ENCODE results near the gene CDH4.
A peak's percentile ranks its signal among the peaks of the same experiment; 100 is the strongest.
"Not testable (repeated sequence)": the region's sequence is repeated elsewhere in the genome, so short reads cannot be mapped to it uniquely, and the experiment has no call there.

The CDH4 gene

GRCh38 chr20:61963885-61964674 is 712.0 kb downstream of the CDH4 start:
- DNase-seq, result no peak

DNA sequence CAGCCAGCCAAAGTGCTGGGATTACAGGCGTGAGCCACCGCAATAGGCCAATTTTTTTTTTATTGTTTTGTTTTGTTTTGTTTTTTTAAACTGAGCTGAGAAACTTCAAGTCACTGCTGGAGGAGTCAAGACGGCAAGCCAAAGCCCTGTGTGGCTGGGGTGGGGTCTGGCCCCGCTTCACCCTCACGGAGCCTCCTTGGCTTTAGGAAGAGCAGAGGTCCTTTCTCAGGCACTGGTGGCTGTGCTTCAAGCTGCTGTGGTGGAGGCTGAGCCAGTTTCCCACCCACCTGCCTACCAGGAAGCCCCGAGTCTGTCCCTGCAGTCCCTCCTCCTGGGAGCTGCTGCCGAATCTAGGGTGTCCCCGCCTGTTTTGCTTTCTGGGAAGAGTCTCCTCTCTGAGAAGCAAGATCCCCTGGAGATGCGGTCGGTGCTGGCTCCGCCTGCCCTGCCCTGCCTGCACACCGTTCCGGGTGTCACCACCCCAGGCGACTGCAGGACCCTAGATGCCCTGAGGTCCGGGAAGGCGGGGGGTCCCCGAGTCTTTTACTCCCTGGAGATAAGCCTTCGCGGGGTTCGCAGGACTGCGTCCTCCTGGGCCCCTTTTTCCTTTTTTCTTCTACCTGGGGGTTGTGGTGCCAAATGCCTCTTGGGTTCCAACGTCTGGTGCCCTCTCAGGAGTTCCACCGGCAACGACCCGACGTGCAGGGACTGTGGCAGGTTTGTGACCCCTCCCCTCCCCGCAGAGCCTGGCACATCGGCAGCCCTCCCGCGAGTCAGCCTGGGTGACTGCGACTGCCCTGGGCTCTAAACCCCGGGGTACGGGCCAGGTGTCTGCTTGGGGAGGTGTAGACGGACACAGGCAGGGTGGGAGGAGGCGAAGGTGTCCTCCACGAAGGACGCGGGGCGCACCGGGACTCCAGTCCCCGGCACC is 712.9 kb downstream of the CDH4 start:
- DNase-seq, result no peak

DNA sequence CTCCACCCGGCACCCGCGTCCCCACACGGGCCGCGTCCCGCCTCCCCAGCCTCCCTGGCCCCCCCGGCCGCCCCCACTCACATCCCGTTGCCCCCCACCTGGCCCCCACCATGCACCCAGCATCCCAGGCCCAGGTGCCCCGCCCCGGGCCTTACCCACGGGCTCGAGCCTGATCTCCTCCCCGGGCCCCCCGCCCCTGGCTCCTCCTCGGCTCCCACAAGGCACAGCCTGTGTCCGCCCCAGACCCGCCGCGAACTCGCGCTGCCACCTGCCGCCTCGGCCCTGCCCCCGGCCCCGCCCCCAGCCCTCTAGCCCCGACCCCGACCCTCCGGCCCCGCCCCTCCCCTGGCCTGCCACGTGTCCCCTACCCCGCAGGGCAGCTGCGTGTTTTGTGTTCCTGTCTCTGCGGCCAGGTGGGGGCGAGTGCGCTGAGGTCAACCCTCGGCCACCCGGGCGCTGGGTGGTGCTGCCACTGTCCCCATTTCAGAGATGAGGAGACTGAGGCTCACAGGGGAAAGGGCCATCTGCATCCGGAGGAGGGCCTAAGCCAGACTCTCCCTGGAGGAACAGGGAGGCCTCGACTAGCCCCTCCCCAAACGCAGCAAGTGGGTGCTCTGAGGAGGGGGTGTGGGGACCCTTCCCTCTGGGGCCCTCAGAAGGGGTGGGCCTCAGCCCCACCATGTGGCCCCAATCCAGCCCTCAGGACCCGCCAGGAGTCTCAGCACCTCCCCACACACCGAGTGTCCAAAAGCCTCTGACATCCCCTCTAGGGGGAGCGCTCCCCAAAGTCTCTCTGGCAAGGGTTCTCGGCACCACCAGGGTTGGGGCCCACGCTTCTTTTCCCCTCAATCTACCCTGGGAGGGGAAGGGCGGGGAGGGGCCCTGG is 713.8 kb downstream of the CDH4 start:
- DNase-seq, result peak; percentile 5

DNA sequence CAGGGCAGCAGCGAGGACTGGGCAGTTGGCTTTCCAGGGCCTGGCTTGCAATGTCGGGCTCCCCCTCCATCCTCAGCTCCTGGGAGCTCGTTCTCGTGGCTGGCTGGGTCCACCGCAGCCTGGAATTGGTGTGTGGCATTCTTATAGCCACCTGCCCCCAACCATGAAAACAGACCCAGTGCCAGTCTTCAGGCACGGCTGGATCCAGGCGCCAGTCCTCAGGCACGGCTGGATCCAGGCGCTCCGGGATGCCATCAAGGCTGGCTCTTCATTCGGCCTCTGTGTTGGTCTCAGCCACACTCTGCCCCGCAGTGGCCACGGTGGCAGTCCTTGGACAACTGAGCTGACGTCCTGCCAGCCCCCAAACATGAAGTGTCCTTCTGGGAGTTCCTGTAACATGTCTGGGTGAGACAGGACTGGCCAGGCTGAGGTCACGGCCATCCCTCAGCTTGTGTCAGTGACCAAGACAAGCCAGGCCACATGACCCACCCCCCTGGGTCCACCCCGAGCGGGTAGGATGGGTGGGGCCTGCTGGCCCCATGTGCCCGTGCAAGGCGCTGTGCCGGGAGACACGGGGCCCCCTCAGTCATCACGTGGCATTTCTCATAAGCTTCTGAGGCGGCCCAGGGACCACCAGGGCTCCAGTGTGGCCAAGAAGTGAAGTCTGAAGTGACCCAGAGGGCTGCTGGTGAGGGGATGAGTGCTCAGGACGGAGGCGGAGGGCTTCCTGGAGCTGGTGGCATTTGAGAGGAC is 714.6 kb downstream of the CDH4 start:
- DNase-seq, result no peak

- DNase-seq, result no peak
Measured at GRCh38 chr20:61967300-61967699, 715.2 kb downstream of the CDH4 start.

DNA sequence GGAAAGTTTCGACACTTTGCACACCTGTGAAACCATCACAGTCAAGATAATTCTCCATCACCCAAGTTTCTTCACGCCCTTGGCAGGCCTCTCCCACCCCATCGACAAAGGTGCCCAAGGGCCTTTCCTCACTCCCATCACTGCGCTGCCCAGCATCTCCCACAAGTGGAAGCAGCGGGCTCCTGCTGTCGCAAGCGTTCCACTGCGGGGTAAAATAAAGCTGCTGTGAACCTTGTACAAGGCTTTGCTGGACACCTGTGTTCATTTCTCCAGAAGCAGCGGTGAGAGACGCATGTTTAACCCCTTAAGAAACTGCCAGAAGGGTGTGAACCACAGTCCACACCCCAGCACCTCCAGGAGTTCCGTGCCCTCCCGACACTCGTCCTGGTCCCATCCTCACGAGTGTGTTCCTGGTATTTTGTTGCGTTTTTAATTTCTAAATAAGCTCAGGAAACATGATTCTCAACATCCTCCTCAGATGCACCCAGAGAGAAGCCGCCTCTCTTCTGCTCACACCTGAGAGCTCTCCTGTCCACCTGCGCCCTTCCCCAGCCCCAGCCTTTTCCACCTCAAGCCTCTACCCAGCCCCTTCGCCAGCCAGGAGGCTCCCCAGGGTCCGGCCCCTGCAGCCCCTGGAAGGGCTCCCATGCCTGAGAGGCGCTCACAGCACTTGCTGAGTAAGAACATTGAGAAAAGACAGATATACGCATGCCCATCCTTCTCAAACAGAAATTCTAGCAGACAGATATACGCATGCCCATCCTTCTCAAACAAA is 716.2 kb downstream of the CDH4 start:
- DNase-seq, result no peak

DNA sequence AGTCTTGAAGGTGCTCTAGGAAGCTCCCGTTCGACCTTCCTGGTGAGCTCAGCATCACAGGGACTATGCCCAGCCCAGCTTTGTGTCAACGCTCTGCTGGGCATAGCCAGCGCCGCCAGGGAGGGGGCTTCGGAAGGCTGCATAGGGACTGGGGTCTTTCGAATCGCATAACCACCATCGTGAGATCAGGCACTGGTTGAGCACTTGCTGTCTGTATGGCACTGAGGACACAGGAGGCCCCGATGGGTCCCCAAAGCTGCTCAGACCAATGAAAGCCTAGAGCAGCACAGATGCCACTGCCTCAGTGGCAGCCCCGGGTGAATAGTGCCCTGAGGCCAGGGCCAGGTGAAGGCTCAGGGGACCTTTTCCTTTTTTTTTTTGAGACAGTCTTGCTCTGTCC is 716.9 kb downstream of the CDH4 start:
- no peak for DNase-seq

DNA sequence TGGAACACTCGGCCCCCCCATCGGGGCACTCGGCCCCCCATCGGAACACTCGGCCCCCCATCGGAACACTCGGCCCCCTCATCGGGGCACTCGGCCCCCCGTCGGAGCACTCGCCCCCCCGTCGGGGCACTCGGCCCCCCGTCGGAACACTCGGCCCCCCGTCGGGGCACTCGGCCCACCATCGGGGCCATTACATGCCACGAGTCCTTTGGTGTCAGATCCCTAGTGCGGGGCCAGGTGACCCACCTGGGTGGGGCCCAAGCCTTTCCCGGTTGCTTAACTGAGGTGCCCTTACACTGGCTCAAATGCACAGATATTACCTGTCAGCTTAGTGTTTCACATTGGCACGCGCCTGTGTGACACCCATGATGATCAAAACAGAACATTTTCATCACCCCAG is 717.7 kb downstream of the CDH4 start:
- no peak for DNase-seq

GRCh38 chr20:61970357-61970756 is 718.3 kb downstream of the CDH4 start:
- DNase-seq, result no peak

GRCh38 chr20:61971595-61971994 is 719.5 kb downstream of the CDH4 start:
- DNase-seq, result not testable (repeated sequence)

DNA sequence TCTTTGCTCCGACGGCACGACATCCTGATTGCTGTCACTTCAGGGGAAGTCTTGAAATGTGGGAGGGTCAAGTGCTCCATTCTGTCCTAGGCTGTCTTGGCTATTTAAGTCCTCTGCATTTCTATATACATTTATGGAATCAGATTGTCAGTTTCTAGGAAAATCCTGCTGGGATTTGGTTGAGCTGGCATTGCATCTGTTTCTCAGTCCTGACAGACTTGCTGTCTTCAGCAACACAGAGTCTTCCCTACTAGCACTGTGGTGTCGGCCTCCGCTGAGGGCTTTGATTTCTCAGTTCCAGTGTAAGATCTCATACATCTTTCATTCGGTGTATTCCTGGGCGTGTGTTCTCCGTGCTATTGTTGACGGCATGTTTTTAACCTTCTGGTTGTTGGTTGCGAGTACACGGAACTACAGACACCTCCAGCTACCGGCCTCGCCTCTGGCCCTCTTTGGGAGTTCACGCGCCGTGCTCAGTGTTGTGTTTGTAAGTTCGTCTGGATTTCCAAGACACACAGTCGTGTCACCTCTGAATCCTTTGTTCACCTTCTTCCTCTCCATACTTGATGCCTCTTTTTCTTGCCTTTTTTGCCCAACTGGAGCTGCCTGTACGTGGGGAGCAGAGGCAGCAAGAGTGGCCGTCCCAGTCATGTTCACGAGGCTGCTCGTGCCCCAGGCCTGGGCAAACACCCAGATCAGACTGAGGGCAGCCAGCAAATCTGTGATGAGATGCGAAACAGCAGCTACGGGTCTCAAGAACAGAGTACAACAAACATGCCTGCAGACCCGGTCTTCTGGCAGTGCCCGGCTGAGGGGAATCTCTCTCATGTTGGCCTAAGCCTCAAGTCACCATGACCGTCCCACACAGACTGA is 720.8 kb downstream of the CDH4 start:
- DNase-seq, result no peak

- no peak for DNase-seq
Measured at GRCh38 chr20:61973515-61974356, 721.7 kb downstream of the CDH4 start.

- no peak for DNase-seq
Measured at GRCh38 chr20:61974357-61974665, 722.2 kb downstream of the CDH4 start.

GRCh38 chr20:61975407-61976129 is 723.5 kb downstream of the CDH4 start:
- DNase-seq, result no peak

- no peak for DNase-seq
Measured at GRCh38 chr20:61976263-61976643, 724.2 kb downstream of the CDH4 start.

- DNase-seq, result no peak
Measured at GRCh38 chr20:61976644-61977418, 724.8 kb downstream of the CDH4 start.

- DNase-seq, result no peak
Measured at GRCh38 chr20:61977419-61977786, 725.3 kb downstream of the CDH4 start.

DNA sequence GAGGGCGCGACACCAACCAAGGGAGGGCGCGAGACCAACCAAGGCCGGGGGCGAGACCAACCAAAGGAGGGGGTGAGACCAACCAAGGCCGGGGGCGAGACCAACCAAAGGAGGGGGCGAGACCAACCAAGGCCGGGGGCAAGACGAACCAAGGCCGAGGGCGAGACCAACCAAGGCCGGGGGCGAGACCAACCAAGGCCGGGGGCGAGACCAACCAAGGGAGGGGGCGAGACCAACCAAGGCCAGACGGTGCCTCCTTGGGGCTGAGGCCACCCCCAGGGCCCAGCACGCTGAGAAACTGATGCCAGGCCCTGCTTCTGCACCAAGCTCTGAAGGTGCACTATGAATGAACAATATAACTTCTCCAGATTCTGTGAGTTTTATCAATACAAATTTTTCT is 726.4 kb downstream of the CDH4 start:
- no peak for DNase-seq

Measured in RPMI8226 (cell line).